DND-41 (cell line): ENCODE measurements around the gene TOLLIP.

Source experiments
- EZH2 ChIP-seq: IDR thresholded peaks from 3 replicates; pipeline ENCODE4 v1.6.1; 2012; ENCODE audit warnings: borderline replicate concordance, low read depth, mild to moderate bottlenecking, moderate library complexity, low read length, inconsistent platforms; ENCODE audit not compliant: severe bottlenecking
- TF ChIP-seq, protein P1 (sequence below): IDR thresholded peaks from 2 replicates; pipeline ENCODE4 v1.5.1; 2012; ENCODE audit warnings: borderline replicate concordance, low read length, moderate library complexity, mild to moderate bottlenecking; ENCODE audit not compliant: poor library complexity, severe bottlenecking; ENCODE audit errors: extremely low read depth

DNA sequence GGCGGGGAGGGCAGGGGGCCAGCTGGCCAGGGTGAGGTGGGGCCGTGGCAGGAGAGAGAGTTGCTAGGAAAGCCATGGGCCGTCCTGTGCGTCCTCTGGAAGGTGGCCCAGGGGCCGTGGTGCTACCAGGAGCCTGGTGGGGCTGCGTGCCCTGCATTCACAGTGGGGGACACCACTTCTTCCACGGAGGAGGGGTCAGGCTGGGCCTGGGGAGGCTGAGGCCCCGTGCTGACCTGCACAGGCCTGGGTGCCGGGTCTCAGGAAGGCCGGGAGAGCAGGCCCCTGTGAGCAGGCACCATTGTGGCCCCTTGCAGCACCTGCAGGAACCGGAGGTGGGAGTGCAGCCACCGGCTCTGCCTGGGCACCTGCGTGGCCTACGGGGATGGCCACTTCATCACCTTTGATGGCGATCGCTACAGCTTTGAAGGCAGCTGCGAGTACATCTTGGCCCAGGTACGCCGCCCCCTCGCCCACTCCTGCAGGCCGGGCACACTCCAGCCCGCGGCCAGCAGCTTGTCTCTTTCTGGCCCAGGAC is 74.6 kb downstream of the TOLLIP start:
- TF ChIP-seq, protein P1, sequence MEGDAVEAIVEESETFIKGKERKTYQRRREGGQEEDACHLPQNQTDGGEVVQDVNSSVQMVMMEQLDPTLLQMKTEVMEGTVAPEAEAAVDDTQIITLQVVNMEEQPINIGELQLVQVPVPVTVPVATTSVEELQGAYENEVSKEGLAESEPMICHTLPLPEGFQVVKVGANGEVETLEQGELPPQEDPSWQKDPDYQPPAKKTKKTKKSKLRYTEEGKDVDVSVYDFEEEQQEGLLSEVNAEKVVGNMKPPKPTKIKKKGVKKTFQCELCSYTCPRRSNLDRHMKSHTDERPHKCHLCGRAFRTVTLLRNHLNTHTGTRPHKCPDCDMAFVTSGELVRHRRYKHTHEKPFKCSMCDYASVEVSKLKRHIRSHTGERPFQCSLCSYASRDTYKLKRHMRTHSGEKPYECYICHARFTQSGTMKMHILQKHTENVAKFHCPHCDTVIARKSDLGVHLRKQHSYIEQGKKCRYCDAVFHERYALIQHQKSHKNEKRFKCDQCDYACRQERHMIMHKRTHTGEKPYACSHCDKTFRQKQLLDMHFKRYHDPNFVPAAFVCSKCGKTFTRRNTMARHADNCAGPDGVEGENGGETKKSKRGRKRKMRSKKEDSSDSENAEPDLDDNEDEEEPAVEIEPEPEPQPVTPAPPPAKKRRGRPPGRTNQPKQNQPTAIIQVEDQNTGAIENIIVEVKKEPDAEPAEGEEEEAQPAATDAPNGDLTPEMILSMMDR, result no peak
- no peak for TF ChIP-seq EZH2
